ENCODE data around the gene CEP85L. TPM values are rescaled to one million over a fixed set of nuclear protein-coding genes. Genes with fewer than 3 reads are reported as not detected.

CEP85L gene
- total and polyA plus RNA-seq, 2 of the 4 experiments (the other 2 are of a cell fraction): 2.3 to 25.6 TPM

DNA sequence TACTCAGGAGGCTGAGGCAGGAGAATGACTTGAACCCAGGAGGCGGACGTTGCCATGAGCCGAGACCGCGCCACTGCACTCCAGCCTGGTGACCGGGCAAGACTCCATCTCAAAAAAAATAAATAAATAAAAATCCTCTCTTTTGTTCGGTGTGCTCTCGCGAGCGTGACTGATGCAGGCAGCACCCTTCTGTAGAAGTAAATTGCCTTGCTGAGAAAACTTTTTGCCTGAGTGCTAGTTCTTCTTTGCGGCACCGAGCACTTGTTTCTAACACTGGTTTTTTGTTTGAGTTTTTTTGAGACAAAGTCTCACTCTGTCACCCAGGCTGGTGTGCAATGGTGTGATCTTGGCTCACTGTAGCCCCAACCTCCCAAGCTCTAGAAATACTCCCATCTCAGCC, 72.8 kb downstream of the CEP85L start:
- Histone ChIP-seq H2AK9ac (replicated peaks; ENCODE audit: low read depth, low read length, poor library complexity) (no peak overlapping the region), H3K36me3 (ENCODE audit: control insufficient read depth, insufficient read depth, low read length) (peaks cover 10% of the 10 kb centered on the region), H4K91ac (ENCODE audit: insufficient read depth, low read depth, low read length) (no peak overlapping the region), H3K4me3 (ENCODE audit: insufficient read depth, low read depth, low read length) (no peak overlapping the region), H3K4me1 (ENCODE audit: control insufficient read depth, insufficient read depth, low read length) (peaks cover 8% of the 10 kb centered on the region), H2BK20ac (ENCODE audit: low read depth, low read length) (no peak overlapping the region), H2BK120ac (ENCODE audit: low read depth, low read length) (no peak overlapping the region), H2BK15ac (ENCODE audit: low read depth, low read length) (no peak overlapping the region), H3K4ac (ENCODE audit: low read depth, low read length) (no peak overlapping the region), H3K14ac (replicated peaks; ENCODE audit: low read depth, low read length) (no peak overlapping the region), H2BK5ac (ENCODE audit: low read depth, low read length, poor library complexity, severe bottlenecking) (no peak overlapping the region), H3K9me1 (ENCODE audit: insufficient read depth, low read length) (no peaks in the 10 kb centered on the region), H4K20me1 (ENCODE audit: insufficient read depth, low read length) (no peaks in the 10 kb centered on the region), H4K5ac (ENCODE audit: low read depth, low read length) (no peak overlapping the region), H3K9me3 (ENCODE audit: control insufficient read depth, insufficient read depth, low read length) (peaks cover 16% of the 10 kb centered on the region), H3K23ac (ENCODE audit: low read depth, low read length) (no peak overlapping the region), H2AK5ac (ENCODE audit: low read depth, low read length) (no peak overlapping the region), H4K8ac (ENCODE audit: low read depth in 2 of 2, low read length in 2 of 2) (no peak overlapping the region), H3K4me2 (ENCODE audit: low read depth, low read length) (no peak overlapping the region), H3K79me1 (ENCODE audit: low read depth in 1 of 2, low read length in 2 of 2) (peaks cover 38 to 57% of the 10 kb centered on the region in 2 experiments), H2AFZ (replicated peaks; ENCODE audit: low read length, poor library complexity) (no peak overlapping the region), H3K27ac (ENCODE audit: insufficient read depth, low read length) (no peak overlapping the region), H3K9ac (ENCODE audit: low read depth, low read length) (no peak overlapping the region), H3K27me3 (ENCODE audit: control insufficient read depth, insufficient read depth, low read length) (no peaks in the 10 kb centered on the region), H3K56ac (ENCODE audit: extremely low read depth, insufficient read depth, low read length) (no peak overlapping the region), H3K18ac (ENCODE audit: low read depth, low read length) (no peak overlapping the region)
- no CpG with 5 or more reads among the region's 12 CpGs for WGBS, 2 experiments (ENCODE audit: extremely low coverage in 2 of 2, insufficient read length in 1 of 2)
- no TSS peak for BruUV-seq (replicated peaks)
- ChIA-PET CTCF (no interaction called here), POLR2A (ENCODE audit: unreplicated experiment) (no interaction called here)
- intact Hi-C loops (cut with micrococcal nuclease) (no loop called here), in situ Hi-C loops (cut with MboI; ENCODE audit: low sequenced_read_pairs) (no loop called here), dilution Hi-C loops (cut with HindIII; ENCODE audit: low sequenced_read_pairs, unreplicated experiment) (no loop called here)
- ATAC-seq (ENCODE audit: low read depth) (no peak), DNase-seq (no peak)
- no peak for TF ChIP-seq MXI1 (IDR thresholded peaks at IDR 0.05; ENCODE audit: borderline replicate concordance, low read depth, low read length)
- no peak for TF ChIP-seq ELK1 (IDR thresholded peaks at IDR 0.05; ENCODE audit: borderline replicate concordance, low read depth, low read length)
- no peak for TF ChIP-seq BHLHE40 (IDR thresholded peaks at IDR 0.05; ENCODE audit: low read depth, low read length)
- TF ChIP-seq NFE2L2 (IDR thresholded peaks at IDR 0.05; ENCODE audit: low read depth, low read length): no peak
- no peak for TF ChIP-seq CEBPB (IDR thresholded peaks at IDR 0.05; ENCODE audit: low read depth, low read length)
- no peak for TF ChIP-seq RAD21 (IDR thresholded peaks at IDR 0.05; ENCODE audit: low read length)
- no peak for TF ChIP-seq USF2 (IDR thresholded peaks at IDR 0.05; ENCODE audit: low read depth, low read length)
- no peak for TF ChIP-seq FOS (IDR thresholded peaks at IDR 0.05; ENCODE audit: low read depth, low read length)
- no peak for TF ChIP-seq RCOR1 (IDR thresholded peaks at IDR 0.05; ENCODE audit: insufficient replicate concordance, low read length)
- TF ChIP-seq, protein P1, sequence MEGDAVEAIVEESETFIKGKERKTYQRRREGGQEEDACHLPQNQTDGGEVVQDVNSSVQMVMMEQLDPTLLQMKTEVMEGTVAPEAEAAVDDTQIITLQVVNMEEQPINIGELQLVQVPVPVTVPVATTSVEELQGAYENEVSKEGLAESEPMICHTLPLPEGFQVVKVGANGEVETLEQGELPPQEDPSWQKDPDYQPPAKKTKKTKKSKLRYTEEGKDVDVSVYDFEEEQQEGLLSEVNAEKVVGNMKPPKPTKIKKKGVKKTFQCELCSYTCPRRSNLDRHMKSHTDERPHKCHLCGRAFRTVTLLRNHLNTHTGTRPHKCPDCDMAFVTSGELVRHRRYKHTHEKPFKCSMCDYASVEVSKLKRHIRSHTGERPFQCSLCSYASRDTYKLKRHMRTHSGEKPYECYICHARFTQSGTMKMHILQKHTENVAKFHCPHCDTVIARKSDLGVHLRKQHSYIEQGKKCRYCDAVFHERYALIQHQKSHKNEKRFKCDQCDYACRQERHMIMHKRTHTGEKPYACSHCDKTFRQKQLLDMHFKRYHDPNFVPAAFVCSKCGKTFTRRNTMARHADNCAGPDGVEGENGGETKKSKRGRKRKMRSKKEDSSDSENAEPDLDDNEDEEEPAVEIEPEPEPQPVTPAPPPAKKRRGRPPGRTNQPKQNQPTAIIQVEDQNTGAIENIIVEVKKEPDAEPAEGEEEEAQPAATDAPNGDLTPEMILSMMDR (conservative IDR thresholded peaks at IDR 0.05; ENCODE audit: low read depth, low read length): no peak
- no peak for TF ChIP-seq POLR2A (IDR thresholded peaks at IDR 0.05; ENCODE audit: low read depth, low read length)
- no peak for TF ChIP-seq MAFK (IDR thresholded peaks at IDR 0.05; ENCODE audit: low read depth, low read length)
- no peak for TF ChIP-seq CHD1 (IDR thresholded peaks at IDR 0.05; ENCODE audit: low read depth, low read length)
- no peak for TF ChIP-seq MAZ (IDR thresholded peaks at IDR 0.05; ENCODE audit: borderline replicate concordance, low read depth, low read length)
